Esophagus muscularis mucosa (tissue), 4 donors: Measurements from ENCODE around the gene THEMIS.

Experiments used
- CTCF ChIP-seq, 3 experiments: fragments of 200-600 bp in 2 of 3; fragments of 450-650 bp in 1 of 3; sonication (generic) in 2 of 3; IDR thresholded peaks; one replicate each; pipeline ENCODE4 v1.5.1; 2017 to 2019; ENCODE audit warnings: antibody characterized with exemption in 3 of 3, mild to moderate bottlenecking in 2 of 3, moderate library complexity in 1 of 3
- EP300 ChIP-seq: sonication (generic); formaldehyde crosslinking; IDR thresholded peaks from one replicate; pipeline ENCODE4 v1.6.1; 2017; ENCODE audit warnings: antibody characterized with exemption
- POLR2A ChIP-seq: fragments of 450-650 bp; IDR thresholded peaks from one replicate; pipeline ENCODE4 v1.6.1; 2017; ENCODE audit warnings: antibody characterized with exemption, moderate library complexity, mild to moderate bottlenecking, low read depth

- TF ChIP-seq POLR2A (no peak), EP300 (no peak), CTCF (IDR thresholded peaks at IDR 0.05) (no peak)
These were observed 16.7 kb downstream of the THEMIS start for GRCh38 chr6:127884134-127884533.
